Kidney (tissue), 14 donors: ENCODE results near the gene COLQ. TPM values are rescaled to one million over a fixed set of nuclear protein-coding genes. Genes with fewer than 3 reads are reported as not detected.

ENCODE experiments used
- DNase-seq, 5 donors: peaks; one replicate each; pipeline ENCODE4 v3.0.0-alpha.2; 2013 to 2020
- FAIRE-seq: peaks from 2 replicates; lab custom pipeline; 2012; peaks lifted over from hg19 to GRCh38; lab: Jason Lieb, UNC
- H3K27ac ChIP-seq, 2 donors: one replicate each; pipeline ENCODE4 v1.7.0; 2013; ENCODE audit warnings: low read depth in 2 of 2, low read length in 2 of 2, inconsistent platforms in 1 of 2
- H3K27me3 ChIP-seq: one replicate; pipeline ENCODE4 v1.7.1; 2013; ENCODE audit warnings: low read length, inconsistent platforms; ENCODE audit not compliant: control insufficient read depth, insufficient read depth
- H3K36me3 ChIP-seq, 3 donors: one replicate each; pipeline versions ENCODE4 v1.7.0 to v1.7.1; 2013; ENCODE audit warnings: low read length in 3 of 3, control low read depth in 1 of 3, inconsistent platforms in 1 of 3; ENCODE audit not compliant: insufficient read depth in 3 of 3, control insufficient read depth in 2 of 3
- H3K4me1 ChIP-seq, 3 donors: one replicate each; pipeline versions ENCODE4 v1.7.0 to v1.7.1; 2013; ENCODE audit warnings: low read length in 3 of 3, inconsistent platforms in 1 of 3, low read depth in 1 of 3; ENCODE audit not compliant: control insufficient read depth in 2 of 3, insufficient read depth in 2 of 3
- H3K4me3 ChIP-seq, 3 donors: one replicate each; pipeline versions ENCODE4 v1.7.0 to v1.8.1; 2013; ENCODE audit warnings: low read length in 3 of 3, control low read depth in 1 of 3, inconsistent platforms in 1 of 3
- H3K9ac ChIP-seq, 3 donors: one replicate each; pipeline versions ENCODE4 v1.7.0 to v1.7.1; 2013; ENCODE audit warnings: low read length in 3 of 3, control low read depth in 1 of 3, inconsistent platforms in 1 of 3
- H3K9me3 ChIP-seq, 3 donors: one replicate each; pipeline versions ENCODE4 v1.7.0 to v1.7.1; 2013; ENCODE audit warnings: low read length in 3 of 3, control low read depth in 1 of 3, inconsistent platforms in 1 of 3; ENCODE audit not compliant: control insufficient read depth in 2 of 3, insufficient read depth in 1 of 3
- intact Hi-C: fragments of 100-400 bp; cut with DNase I; formaldehyde crosslinking; loops from one replicate; pipeline ENCODE4 v1.11.1; 2022
- polyA plus RNA-seq: library from polyadenylated mRNA; stranded (reverse); fragments of 350-450 nt; fragmentation: Illumina TruSeq; extraction: RNeasy Lipid Tissue Mini Kit (QIAGEN cat#74804); gene quantifications from one replicate; pipeline ENCODE4 v1.2.3, GENCODE V29; 2014; ENCODE audit warnings: low read depth, low replicate concordance; ENCODE audit not compliant: insufficient read depth
- total RNA-seq: library from RNA; stranded (reverse); fragmentation: NEBNext Ultra II Directional; extraction: Animal tissue kit (Norgen Biotek cat#: 25700); gene quantifications from one replicate; pipeline ENCODE4 v1.2.1, GENCODE V29; 2021
- TF ChIP-seq, protein P1 (sequence below): IDR thresholded peaks from 3 replicates; pipeline ENCODE4 v1.5.1; 2012; ENCODE audit warnings: mild to moderate bottlenecking, moderate library complexity, borderline replicate concordance; ENCODE audit not compliant: insufficient read depth; ENCODE audit errors: extremely low read depth
- donor health status: control.
- donor health status: control.
- donor health status: control.
- donor health status: control.
- donor health status: control.
- donor health status: DM: yes; HTN: yes; CAD: no.
- donor health status: Normal renal cell carcinoma (clear cell type).

Gene COLQ
- total and polyA plus RNA-seq, 2 donors from 2014 or later: 1.2 to 4.3 TPM

DNA sequence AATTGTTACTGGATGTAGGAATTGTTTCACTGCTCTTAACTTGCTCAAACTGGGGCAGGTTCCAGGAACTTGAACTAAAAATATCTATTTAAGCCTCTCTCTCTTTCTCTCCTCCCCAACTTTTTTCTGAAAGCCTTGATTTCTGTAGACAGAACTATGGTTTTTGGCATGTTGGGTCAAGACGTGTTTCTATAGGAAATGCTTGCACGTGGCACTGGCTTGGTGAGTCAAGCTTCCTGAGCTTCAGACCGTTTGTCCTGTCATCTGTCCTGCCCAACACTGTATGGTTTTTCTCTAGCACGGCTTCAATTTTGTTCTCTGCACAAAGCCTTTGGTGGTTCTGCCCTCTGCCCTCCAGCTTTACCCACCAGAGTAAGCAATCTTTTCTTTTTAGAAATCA is 80.6 kb downstream of the COLQ start:
- Histone ChIP-seq H3K27ac (no peak overlapping the region), H3K4me1 (no peaks in the 10 kb centered on the region), H3K9ac (no peak overlapping the region), H3K9me3 (no peaks in the 10 kb centered on the region), H3K27me3 (no peaks in the 10 kb centered on the region), H3K36me3 (peaks cover 10 to 61% (median 34%) of the 10 kb centered on the region in 3 donors), H3K4me3 (no peak overlapping the region)
- intact Hi-C loops: no loop called here
- FAIRE-seq (no peak), DNase-seq (no peak)
- TF ChIP-seq, protein P1, sequence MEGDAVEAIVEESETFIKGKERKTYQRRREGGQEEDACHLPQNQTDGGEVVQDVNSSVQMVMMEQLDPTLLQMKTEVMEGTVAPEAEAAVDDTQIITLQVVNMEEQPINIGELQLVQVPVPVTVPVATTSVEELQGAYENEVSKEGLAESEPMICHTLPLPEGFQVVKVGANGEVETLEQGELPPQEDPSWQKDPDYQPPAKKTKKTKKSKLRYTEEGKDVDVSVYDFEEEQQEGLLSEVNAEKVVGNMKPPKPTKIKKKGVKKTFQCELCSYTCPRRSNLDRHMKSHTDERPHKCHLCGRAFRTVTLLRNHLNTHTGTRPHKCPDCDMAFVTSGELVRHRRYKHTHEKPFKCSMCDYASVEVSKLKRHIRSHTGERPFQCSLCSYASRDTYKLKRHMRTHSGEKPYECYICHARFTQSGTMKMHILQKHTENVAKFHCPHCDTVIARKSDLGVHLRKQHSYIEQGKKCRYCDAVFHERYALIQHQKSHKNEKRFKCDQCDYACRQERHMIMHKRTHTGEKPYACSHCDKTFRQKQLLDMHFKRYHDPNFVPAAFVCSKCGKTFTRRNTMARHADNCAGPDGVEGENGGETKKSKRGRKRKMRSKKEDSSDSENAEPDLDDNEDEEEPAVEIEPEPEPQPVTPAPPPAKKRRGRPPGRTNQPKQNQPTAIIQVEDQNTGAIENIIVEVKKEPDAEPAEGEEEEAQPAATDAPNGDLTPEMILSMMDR: no peak

DNA sequence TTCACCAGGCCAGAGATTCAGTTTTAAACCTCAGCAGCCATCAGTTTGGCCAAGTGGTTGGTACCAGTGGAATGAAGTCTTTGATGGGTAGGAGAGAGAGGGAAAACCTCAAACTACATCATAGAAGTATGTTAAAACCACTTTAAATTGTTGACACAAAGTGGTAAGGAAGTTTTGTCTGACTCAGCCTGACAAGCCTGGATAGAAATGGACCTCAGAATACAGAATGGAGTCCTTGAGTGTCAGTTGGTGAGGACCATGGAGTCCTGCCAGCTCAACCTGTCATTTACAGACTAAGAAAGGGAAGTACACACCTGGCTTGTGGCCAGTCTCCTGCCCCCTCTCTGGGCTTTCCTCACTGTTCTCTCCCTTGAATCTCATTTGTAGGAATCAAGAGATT is 82.0 kb downstream of the COLQ start:
- H3K27ac ChIP-seq: no peak overlapping the region
- H3K9me3 ChIP-seq: no peaks in the 10 kb centered on the region
- no peak overlapping the region for H3K9ac ChIP-seq
- FAIRE-seq: no peak
- TF ChIP-seq, protein P1: no peak
- peaks cover 10 to 73% (median 45%) of the 10 kb centered on the region in 3 donors for H3K36me3 ChIP-seq
- intact Hi-C loops: no loop called here
- no peak overlapping the region for H3K4me3 ChIP-seq
- no peaks in the 10 kb centered on the region for H3K27me3 ChIP-seq
- no peaks in the 10 kb centered on the region for H3K4me1 ChIP-seq
- no peak for DNase-seq

- peaks cover 10 to 78% (median 50%) of the 10 kb centered on the region in 3 donors for H3K36me3 ChIP-seq
- TF ChIP-seq, protein P1: no peak
- H3K9ac ChIP-seq: no peak overlapping the region
- no peaks in the 10 kb centered on the region for H3K27me3 ChIP-seq
- no peak overlapping the region for H3K4me3 ChIP-seq
- DNase-seq (no peak), FAIRE-seq (no peak)
- H3K9me3 ChIP-seq: no peaks in the 10 kb centered on the region
- intact Hi-C loops: no loop called here
- no peaks in the 10 kb centered on the region for H3K4me1 ChIP-seq
- H3K27ac ChIP-seq: no peak overlapping the region
Observed at GRCh38 chr3:15438983-15439382, 82.5 kb downstream of the COLQ start.

DNA sequence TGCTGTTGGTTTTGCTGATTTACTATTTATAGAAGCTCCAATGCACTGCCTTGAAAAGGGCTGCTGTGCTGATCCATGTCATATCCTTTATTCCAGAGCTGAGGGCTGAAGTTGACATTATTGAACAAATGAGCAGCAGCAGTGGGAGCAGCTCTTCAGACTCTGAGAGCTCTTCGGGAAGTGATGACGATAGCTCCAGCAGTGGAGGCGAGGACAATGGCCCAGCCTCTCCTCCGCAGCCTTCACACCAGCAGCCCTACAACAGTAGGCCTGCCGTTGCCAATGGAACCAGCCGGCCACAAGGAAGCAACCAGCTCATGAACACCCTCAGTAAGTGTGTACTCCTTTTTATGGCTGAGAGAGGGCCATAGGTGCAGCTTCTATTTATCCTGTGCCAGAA is 85.3 kb downstream of the COLQ start:
- TF ChIP-seq, protein P1: no peak
- Histone ChIP-seq H3K27me3 (no peaks in the 10 kb centered on the region), H3K9ac (no peak overlapping the region), H3K27ac (no peak overlapping the region), H3K4me1 (no peaks in the 10 kb centered on the region), H3K4me3 (no peak overlapping the region), H3K9me3 (no peaks in the 10 kb centered on the region), H3K36me3 (peaks cover 10 to 73% (median 54%) of the 10 kb centered on the region in 3 donors)
- FAIRE-seq (no peak), DNase-seq (no peak)
- intact Hi-C loops: no loop called here
